Esophagus muscularis mucosa (tissue), 4 donors: ENCODE measurements around the gene DMKN. TPM values are rescaled to one million over a fixed set of nuclear protein-coding genes. Genes with fewer than 3 reads are reported as not detected.

Experiments used
- DNase-seq: peaks from one replicate; pipeline ENCODE4 v3.0.0-alpha.2; 2017; ENCODE audit errors: extremely low spot score
- H3K27ac ChIP-seq, 4 donors: fragments of 200-600 bp; sonication (generic); replicated peaks in 1 of 4; 1 replicate in 3 of 4; 2 replicates in 1 of 4; pipeline ENCODE4 v1.5.1; 2016 to 2019; ENCODE audit warnings: mild to moderate bottlenecking in 1 of 4
- H3K27me3 ChIP-seq, 4 donors: fragments of 200-600 bp; sonication (generic); one replicate each; pipeline versions ENCODE4 v1.5.1 to v1.6.0; 2016 to 2019
- H3K36me3 ChIP-seq, 4 donors: fragments of 200-600 bp; sonication (generic); one replicate each; pipeline ENCODE4 v1.5.1; 2016 to 2019
- H3K4me1 ChIP-seq, 4 donors: fragments of 200-600 bp; sonication (generic); one replicate each; pipeline ENCODE4 v1.5.1; 2016 to 2019
- H3K4me3 ChIP-seq, 4 donors: fragments of 200-600 bp; sonication (generic); 1 replicate in 2 of 4; 2 replicates in 2 of 4; pipeline ENCODE4 v1.5.1; 2016 to 2019; ENCODE audit warnings: mild to moderate bottlenecking in 4 of 4, moderate library complexity in 1 of 4
- H3K9me3 ChIP-seq, 4 donors: fragments of 200-600 bp; sonication (generic); 1 replicate in 3 of 4; 2 replicates in 1 of 4; pipeline ENCODE4 v1.5.1; 2016 to 2019
- EP300 ChIP-seq: sonication (generic); formaldehyde crosslinking; IDR thresholded peaks from one replicate; pipeline ENCODE4 v1.6.1; 2017; ENCODE audit warnings: antibody characterized with exemption
- POLR2A ChIP-seq: fragments of 450-650 bp; IDR thresholded peaks from one replicate; pipeline ENCODE4 v1.6.1; 2017; ENCODE audit warnings: antibody characterized with exemption, moderate library complexity, mild to moderate bottlenecking, low read depth
- POLR2AphosphoS5 ChIP-seq, 2 donors: sonication (generic); formaldehyde crosslinking; IDR thresholded peaks; one replicate each; pipeline ENCODE4 v1.6.1; 2017; ENCODE audit warnings: antibody characterized with exemption in 2 of 2
- WGBS: methylation state at CpG from one replicate; pipeline ENCODE4 v1.1.5; 2018; 5-methylcytosine and 5-hydroxymethylcytosine counted together
- intact Hi-C: fragments of 100-400 bp; cut with DNase I; formaldehyde crosslinking; loops from one replicate; pipeline ENCODE4 v1.15.1; 2023
- total RNA-seq, 4 donors: library from RNA; depleted of rRNA; stranded (reverse); fragments of >200 nt; gene quantifications; one replicate each; pipeline versions ENCODE4 v1.1.0 to v1.2.1, GENCODE V29; 2016
- TF ChIP-seq, protein P1 (sequence below), 3 experiments: fragments of 200-600 bp in 2 of 3; fragments of 450-650 bp in 1 of 3; sonication (generic) in 2 of 3; IDR thresholded peaks; one replicate each; pipeline ENCODE4 v1.5.1; 2017 to 2019; ENCODE audit warnings: antibody characterized with exemption in 3 of 3, mild to moderate bottlenecking in 2 of 3, moderate library complexity in 1 of 3

The DMKN gene
- total RNA-seq, 4 donors from 2014 or later: 1.7 to 5.5 (median 3.8) TPM

DNA sequence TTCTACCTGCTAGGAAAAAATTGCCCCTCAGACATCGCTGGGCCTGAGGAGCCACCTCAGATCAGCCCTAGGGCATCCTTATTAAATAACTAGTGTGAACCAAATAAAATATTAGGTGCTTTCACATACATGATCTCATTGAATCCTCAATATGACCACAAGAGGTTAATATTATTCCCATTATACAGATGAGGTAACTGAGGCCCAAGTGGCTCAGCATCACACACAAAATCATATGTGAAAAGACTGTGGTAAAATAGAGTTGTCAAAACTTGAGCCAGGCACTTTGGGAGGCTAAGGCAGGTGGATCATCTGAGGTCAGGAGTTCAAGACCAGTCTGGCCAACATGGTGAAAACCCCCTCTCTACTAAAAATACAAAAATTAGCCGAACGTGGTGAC lies 2.9 kb upstream of the DMKN start:
- Histone ChIP-seq H3K4me3 (no peak overlapping the region), H3K4me1 (peaks cover 0 to 4% (median 0%) of the 10 kb centered on the region in 4 donors), H3K27ac (no peak overlapping the region), H3K36me3 (no peaks in the 10 kb centered on the region), H3K27me3 (peaks cover 0 to 38% (median 4%) of the 10 kb centered on the region in 4 donors), H3K9me3 (no peaks in the 10 kb centered on the region)
- DNase-seq: no peak
- intact Hi-C loops: no loop called here
- 77% methylated on average over 3 of the region's 3 CpGs for WGBS
- no peak for TF ChIP-seq POLR2AphosphoS5 (IDR thresholded peaks at IDR 0.05)
- TF ChIP-seq POLR2A: no peak
- no peak for TF ChIP-seq EP300
- TF ChIP-seq, protein P1, sequence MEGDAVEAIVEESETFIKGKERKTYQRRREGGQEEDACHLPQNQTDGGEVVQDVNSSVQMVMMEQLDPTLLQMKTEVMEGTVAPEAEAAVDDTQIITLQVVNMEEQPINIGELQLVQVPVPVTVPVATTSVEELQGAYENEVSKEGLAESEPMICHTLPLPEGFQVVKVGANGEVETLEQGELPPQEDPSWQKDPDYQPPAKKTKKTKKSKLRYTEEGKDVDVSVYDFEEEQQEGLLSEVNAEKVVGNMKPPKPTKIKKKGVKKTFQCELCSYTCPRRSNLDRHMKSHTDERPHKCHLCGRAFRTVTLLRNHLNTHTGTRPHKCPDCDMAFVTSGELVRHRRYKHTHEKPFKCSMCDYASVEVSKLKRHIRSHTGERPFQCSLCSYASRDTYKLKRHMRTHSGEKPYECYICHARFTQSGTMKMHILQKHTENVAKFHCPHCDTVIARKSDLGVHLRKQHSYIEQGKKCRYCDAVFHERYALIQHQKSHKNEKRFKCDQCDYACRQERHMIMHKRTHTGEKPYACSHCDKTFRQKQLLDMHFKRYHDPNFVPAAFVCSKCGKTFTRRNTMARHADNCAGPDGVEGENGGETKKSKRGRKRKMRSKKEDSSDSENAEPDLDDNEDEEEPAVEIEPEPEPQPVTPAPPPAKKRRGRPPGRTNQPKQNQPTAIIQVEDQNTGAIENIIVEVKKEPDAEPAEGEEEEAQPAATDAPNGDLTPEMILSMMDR (IDR thresholded peaks at IDR 0.05): no peak

DNA sequence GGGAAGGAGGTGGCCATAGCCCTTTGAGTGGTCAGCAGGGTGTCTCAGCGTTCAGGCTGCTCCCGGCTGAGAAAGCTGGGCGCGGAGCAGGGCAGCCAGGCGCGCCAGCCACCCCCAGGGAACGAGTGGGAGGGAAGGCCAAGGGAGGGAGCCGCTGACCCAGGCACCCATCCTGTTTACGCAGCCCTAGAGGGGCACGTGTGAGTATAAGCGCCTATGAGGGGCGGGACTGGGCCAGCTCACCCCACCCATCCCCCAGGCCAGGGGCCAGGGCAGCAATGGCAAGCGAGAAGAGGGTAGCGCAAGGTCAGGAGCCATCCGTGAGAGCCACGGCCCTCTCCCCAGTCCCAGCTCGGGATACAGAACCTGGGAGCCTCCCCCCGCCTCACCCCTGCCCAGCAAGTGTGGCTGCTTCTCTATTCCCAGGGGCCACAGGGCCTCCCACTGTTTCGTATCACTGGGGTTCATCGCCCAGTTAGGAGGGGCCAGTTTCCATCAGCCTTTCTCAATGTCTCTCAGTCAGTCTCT lies 897 bp upstream of the DMKN start:
- Histone ChIP-seq H3K4me3 (no peak overlapping the region), H3K9me3 (no peaks in the 10 kb centered on the region), H3K4me1 (peaks cover 0 to 19% (median 13%) of the 10 kb centered on the region in 4 donors), H3K27me3 (peaks cover 0 to 53% (median 14%) of the 10 kb centered on the region in 4 donors), H3K27ac (no peak overlapping the region), H3K36me3 (no peaks in the 10 kb centered on the region)
- intact Hi-C loops: no loop called here
- no peak for TF ChIP-seq EP300
- no peak for TF ChIP-seq POLR2A
- TF ChIP-seq, protein P1 (IDR thresholded peaks at IDR 0.05): no peak
- no peak for TF ChIP-seq POLR2AphosphoS5 (IDR thresholded peaks at IDR 0.05)
- WGBS: 26% methylated on average over 16 of the region's 20 CpGs
- DNase-seq: no peak

DNA sequence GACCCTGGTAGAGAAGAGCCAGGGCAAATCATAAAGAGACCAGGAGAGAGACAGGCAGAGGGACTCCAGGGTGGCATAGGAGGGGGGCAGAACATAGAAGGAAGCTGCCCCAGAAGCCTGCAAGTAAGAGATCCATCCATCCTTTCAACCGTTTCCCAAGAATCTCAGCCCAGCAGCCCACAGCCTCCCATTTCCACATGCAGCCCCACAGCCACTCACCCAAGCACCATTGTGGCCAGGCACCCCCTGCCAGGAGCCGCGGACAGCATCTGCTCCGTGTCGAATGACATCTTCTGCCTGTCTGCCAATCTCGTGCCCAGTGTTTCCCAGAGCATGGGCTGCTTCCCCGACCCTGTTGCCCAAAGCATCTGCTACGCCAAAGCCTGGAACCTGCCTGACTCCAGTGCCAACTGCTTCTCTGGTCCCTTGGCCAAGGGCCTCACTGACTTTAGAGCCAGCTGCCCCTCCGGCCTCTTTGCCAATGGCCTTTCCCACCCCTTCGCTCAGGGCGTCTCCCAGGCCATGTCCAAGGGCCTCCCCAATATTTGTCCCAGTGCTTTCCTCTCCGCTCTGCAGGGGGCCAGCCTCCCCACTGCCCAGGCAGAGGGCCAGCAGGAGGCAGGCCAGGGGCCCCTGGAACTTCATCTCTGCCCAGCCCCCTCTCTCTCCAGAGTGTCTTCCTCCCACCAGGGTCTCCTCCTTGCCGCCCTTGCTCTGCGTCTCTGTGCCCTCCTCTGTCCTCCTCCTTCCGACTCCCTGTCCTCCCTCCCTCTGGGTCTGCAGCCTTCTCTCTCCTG lies 420 bp downstream of the DMKN start:
- H3K27ac ChIP-seq: no peak overlapping the region
- peaks cover 0 to 64% (median 14%) of the 10 kb centered on the region in 4 donors for H3K27me3 ChIP-seq
- no peak for TF ChIP-seq EP300
- no peak for TF ChIP-seq POLR2A
- TF ChIP-seq, protein P1 (IDR thresholded peaks at IDR 0.05): no peak
- TF ChIP-seq POLR2AphosphoS5 (IDR thresholded peaks at IDR 0.05): no peak
- no peak for DNase-seq
- no peak overlapping the region for H3K4me3 ChIP-seq
- H3K4me1 ChIP-seq: peaks cover 0 to 22% (median 14%) of the 10 kb centered on the region in 4 donors
- H3K36me3 ChIP-seq: no peaks in the 10 kb centered on the region
- H3K9me3 ChIP-seq: no peaks in the 10 kb centered on the region
- 66% methylated on average over 6 of the region's 15 CpGs for WGBS
- intact Hi-C loops: no loop called here

DNA sequence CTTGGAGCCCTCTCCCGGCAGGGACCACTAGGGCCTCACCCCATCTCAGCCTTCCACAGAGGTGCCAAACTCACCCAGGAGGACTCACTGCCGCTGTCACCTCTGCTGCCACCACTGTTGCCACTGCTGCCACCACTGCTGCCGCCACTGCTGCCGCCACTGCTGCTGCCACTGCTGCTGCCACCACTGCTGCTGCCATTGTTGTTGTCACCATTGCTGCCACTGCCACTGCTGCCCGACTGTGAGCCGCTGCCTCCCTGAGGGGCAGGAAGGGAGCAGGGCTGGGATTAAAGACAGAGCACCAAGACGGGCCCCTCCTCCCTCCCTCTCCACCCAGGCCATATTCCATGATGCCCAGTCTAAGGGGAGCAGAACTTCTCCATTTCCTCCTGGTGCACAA lies 2.1 kb downstream of the DMKN start:
- Histone ChIP-seq H3K4me3 (no peak overlapping the region), H3K27ac (no peak overlapping the region), H3K4me1 (peaks cover 0 to 22% (median 14%) of the 10 kb centered on the region in 4 donors), H3K9me3 (no peaks in the 10 kb centered on the region), H3K27me3 (peaks cover 0 to 76% (median 14%) of the 10 kb centered on the region in 4 donors), H3K36me3 (no peaks in the 10 kb centered on the region)
- WGBS: 79% methylated on average over 6 of the region's 7 CpGs
- TF ChIP-seq EP300 (no peak), POLR2A (no peak), POLR2AphosphoS5 (IDR thresholded peaks at IDR 0.05) (no peak)
- TF ChIP-seq, protein P1 (IDR thresholded peaks at IDR 0.05): no peak
- intact Hi-C loops: no loop called here
- no peak for DNase-seq
